ENCODE measurements around the gene PAEP.
"Not testable (repeated sequence)": the region's sequence is repeated elsewhere in the genome, so short reads cannot be mapped to it uniquely, and the experiment has no call there.

Gene PAEP

DNA sequence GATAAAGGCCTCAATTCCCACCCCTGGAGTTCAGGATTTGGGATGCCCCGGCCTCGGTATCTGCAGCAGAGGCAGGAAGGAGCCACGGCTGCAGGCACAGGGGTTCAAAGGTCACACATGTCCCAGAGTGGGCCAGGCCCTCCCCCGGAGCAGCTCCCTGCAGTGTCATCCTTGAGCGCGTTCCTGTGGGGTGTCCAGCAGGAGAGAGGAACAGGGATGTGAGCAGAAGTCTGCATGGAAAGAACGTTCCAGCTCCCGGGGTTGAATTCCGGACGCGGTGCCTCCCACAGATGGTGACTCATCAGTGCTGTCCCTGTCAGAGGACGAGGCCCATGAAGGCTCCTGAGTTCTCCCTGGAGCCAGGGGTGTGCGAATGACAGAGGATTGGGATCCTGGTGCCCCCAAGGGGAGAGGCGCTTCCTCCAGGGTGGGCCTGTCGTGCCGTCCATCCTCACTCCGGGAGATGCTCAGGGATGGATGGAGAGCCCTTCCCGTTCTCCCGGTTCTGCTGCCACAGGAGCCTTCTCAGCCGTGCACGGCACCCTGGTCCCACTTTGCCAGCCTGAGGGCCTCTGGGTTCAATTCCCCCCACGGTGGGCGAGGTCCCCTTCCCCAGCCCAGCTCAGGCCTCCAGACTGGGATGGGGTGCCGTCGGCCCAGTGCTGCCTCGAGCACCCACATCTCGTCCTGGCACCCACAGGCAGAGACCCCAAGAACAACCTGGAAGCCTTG lies 37.3 kb upstream of the PAEP start:
- DNase-seq: no peak
- in situ Hi-C loops (cut with HindIII; ENCODE audit: low pct_ligation_motif_present, low pct_unique_long_range_greater_than_20kb, low sequenced_read_pairs): no loop called here

DNA sequence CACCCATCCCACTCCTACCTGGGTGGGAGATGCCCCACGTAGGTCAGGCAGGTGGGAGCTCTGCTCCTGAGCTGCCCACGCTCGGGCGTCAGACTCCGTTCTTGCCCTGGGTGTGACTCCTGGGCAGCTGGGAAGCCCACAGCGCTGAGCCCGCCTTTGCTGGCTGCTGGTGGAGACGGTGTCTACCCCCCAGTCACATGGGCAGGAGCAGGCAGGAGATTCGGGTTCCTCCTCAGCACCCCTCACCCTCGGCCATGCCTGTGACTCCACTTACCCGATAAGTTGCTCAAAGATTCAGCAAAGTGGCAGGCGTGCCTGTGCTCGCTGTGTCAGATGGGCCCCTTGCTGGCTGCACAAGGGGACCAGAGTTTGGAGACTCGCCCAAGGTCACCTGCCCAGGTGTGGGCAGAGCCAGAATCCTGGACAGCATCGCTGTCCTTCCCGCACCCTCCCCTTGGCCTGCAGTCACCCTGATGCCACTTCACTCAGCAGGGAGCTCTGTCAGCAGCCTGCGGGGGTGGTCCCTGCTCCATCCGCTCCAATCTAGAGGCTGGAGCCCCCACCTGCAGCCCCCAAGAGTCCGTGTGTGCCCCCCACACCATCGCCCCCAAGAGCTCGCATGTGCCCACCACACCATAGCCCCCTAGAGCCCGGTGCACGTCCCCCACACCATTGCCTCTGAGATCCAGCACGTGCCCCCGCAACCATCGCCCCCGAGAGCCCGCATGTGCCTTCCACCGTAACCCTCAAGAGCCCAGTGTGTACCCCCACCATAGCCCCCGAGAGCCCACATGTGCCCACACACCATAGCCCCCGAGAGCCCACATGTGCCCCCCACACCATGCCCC lies 36.1 kb upstream of the PAEP start:
- in situ Hi-C loops (cut with HindIII; ENCODE audit: low pct_ligation_motif_present, low pct_unique_long_range_greater_than_20kb, low sequenced_read_pairs): no loop called here
- no peak for DNase-seq

DNA sequence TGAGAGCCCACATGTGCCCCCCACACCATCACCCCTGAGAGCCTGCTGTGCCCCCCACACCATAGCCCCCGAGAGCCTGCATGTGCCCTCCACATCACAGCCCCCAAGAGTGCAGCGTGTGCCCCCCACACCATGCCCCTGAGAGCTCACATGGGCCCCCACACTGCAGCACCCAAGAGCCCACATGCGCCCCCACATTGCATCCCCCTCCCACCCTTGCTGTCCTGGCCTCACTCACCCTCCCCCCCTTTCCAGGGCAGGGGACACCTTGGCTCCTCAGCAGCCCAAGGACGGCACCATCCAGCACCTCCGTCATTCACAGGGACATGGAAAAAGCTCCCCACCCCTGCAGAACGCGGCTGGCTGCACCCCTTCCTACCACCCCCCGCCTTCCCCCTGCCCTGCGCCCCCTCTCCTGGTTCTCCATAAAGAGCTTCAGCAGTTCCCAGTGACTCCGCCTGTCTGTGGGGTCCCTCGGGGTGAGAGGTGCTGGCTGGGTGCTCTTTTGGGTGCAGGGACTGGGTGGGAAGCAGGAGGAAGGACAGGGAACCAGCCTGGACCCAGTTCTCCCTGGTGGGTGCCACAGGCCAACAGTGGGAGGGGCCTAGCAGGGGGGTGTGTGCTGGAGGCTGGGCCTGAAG lies 35.3 kb upstream of the PAEP start:
- in situ Hi-C loops (cut with HindIII; ENCODE audit: low pct_ligation_motif_present, low pct_unique_long_range_greater_than_20kb, low sequenced_read_pairs): no loop called here
- DNase-seq: no peak

DNA sequence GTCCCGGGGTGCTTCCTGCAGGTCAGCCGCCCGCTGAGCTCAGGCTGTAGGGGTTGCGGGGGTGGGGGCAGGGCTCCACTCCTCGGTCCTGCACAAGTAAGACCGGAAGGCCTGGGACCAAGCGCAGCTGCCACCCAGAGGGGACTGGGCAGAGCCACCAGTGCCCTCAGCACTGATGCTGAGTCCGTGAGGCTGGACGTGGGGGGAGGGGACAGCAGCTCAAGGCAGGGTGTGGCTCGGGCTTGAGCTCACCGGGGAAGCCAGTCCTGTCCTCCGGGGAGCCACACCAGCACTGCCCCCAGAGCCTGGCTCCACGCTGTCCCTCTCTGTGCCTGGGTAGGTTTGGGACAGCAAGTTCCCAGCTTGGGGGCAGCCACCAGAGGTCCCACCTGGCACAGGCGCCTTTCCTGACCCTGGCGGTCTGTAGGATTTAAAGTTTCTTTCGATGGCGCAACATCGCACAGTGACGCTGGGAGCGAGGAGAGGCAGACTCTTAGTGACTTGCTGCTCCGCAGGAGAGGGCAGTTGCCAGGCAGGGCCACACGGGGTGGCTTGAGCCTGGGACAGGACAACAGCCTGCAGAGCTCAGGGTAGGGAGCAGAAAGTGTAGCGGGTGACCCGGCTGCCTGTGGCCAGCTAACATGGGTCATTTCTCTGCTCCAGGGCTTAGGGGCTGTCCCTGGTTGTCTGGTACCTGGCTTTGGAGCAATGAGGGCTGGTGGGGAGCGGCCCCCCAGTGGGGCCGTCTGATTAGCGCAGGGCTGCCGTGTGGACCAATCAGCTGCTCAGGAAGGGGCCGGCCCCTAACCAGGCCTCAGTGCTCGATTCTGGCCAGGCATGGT lies 34.6 kb upstream of the PAEP start:
- in situ Hi-C loops (cut with HindIII; ENCODE audit: low pct_ligation_motif_present, low pct_unique_long_range_greater_than_20kb, low sequenced_read_pairs): no loop called here
- DNase-seq: no peak

DNA sequence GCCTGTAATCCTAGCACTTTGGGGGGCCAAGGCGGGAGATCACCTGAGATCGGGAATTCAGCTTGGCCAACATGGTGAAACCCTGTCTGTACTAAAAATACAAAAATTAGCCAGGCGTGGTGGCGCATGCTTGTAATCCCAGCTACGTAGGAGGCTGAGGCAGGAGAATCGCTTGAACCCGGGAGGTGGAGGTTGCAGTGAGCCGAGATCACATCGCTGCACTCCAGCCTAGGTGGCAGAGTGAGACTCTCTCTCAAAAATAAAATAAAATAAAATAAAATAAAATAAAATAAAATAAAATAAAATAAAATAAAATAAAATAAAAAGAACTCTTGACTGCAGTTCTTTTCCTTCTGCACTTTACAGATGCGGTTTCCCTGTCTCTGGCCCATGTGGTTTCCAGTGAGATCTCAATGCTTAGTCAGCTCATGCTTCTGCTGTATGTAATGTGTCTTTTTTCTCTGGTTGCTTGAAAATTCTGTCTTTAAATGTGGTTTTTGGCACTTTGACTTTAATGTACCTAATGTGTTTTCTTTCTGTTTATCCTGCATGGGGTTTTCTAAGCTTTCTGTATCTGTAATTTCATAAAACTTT lies 32.6 kb upstream of the PAEP start:
- DNase-seq; in situ Hi-C loops (cut with HindIII; ENCODE audit: low pct_ligation_motif_present, low pct_unique_long_range_greater_than_20kb, low sequenced_read_pairs): not testable (repeated sequence)

DNA sequence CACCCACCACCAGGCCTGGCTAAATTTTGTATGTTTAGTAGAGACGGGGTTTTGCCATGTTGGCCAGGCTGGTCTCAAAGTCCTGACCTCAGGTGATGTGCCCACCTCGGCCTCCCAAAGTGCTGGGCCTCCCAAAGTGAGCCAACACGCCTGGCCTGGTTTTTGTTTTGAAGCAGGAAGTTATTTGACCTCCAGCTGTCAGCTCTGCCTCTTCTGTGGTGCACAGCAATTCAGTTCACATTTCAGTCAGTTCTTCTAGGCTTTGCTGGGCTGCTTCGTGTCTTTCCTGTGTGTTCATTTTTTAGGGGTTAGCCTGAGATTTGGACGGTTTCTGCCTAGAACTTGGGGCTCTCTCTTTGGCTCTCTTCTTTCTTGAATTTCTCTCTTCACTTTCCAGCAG lies 31.4 kb upstream of the PAEP start:
- no peak for DNase-seq
- in situ Hi-C loops (cut with HindIII; ENCODE audit: low pct_ligation_motif_present, low pct_unique_long_range_greater_than_20kb, low sequenced_read_pairs): no loop called here

DNA sequence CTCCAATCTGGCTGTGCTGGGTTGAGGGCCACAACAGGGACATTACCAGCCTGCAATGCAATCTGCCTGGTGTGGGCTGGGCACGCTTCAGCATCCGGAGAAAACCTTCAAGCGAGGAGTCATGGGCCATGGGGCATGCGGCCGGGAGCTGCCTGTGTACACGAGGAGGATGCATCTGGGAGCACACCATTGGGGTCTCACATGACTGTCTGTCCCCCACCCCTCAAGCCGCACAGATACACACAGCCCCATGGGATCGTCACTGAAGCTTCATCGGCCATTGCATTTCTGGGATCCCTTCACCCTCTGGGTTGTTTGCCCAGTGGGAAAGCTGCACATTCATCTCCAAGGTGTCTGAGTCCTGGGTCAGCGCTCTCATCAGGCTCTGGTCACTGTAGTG lies 30.5 kb upstream of the PAEP start:
- DNase-seq: no peak
- in situ Hi-C loops (cut with HindIII; ENCODE audit: low pct_ligation_motif_present, low pct_unique_long_range_greater_than_20kb, low sequenced_read_pairs): no loop called here

DNA sequence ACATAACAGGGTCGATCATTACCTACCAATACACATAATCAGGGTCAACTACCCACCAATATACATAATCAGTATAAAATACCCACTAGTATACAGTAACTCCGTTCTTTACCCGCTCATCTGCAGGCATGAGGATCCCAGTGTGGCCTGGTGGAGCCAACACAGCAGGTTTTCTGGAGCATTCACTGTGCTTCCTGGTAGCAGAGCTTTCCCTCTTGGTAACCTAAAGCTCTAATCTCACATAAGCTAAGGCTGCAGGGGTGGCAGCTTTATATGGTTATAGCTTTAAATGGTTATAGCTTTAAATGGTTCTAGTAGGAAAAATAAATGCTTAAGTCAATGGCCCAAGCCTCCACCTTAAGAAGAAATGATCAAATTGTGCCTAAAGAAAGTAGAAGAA lies 28.4 kb upstream of the PAEP start:
- in situ Hi-C loops (cut with HindIII; ENCODE audit: low pct_ligation_motif_present, low pct_unique_long_range_greater_than_20kb, low sequenced_read_pairs): no loop called here
- DNase-seq: no peak

DNA sequence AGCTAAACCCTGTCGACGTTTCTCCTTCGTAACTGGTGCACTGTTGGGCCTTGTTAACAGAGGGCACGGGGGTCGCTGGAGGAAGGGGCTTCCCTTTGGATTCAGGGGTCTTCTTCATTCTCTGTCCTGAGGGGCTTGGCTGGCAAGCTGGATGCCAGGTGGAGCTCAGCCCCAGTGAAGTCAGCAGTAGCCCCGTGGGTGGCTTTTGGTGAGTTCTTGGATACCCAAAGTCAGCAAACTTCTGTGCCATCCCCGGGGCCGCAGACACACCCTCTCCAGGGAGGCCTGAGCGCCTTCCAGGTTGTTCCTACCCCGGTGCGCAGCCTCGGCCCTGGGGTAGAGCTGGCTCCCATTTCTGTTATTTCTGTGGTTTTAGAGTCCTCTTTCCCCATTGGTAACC lies 27.9 kb upstream of the PAEP start:
- in situ Hi-C loops (cut with HindIII; ENCODE audit: low pct_ligation_motif_present, low pct_unique_long_range_greater_than_20kb, low sequenced_read_pairs): no loop called here

DNA sequence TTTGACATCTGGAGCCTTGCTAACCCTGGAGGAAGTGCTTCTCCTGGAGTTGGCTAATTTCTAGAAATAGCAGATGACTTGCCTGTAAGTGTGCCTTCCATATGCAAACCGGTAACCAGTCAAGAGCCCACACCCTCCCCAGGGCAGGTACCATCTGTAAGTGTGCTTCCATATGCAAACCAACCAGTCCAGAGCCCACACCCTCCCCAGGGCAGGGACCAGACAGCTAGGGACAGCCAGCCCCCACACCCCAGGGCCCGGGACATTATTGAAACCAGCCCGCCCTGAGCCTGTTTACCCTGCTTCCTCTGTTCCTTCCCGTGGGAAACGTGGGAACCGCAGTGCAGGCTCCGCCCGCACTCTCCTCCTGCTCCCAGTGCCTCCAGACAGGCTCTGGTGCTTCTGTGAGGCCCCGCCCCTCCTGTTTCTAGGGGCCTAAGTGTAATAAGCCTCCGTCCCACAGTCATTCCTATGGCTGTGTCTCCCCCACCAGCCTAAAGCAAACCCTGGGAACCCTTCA lies 27.3 kb upstream of the PAEP start:
- in situ Hi-C loops (cut with HindIII; ENCODE audit: low pct_ligation_motif_present, low pct_unique_long_range_greater_than_20kb, low sequenced_read_pairs); DNase-seq: not testable (repeated sequence)

More for the DNA sequence above, 27.9 kb upstream of the PAEP start:
- no peak for DNase-seq

DNA sequence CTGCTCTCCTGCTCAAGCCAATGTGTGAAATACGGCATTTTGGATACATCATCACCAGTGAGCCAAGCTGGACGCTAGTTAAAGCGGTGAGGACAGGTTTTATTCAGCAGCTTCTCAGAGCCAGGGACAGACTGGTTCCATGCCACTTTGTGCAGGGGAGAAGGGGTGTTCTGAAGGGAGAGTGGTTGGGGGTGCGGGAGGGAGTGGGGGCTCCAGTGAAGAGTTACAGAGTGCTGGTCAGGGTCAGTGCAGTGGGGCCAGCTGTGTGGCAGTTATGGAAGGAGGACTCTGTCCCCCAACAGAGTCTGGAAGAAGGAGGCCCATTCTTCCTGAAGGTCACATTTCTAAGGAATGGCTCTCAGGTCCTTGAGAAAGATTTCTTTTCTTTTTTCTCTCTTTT lies 26.7 kb upstream of the PAEP start:
- DNase-seq; in situ Hi-C loops (cut with HindIII; ENCODE audit: low pct_ligation_motif_present, low pct_unique_long_range_greater_than_20kb, low sequenced_read_pairs): not testable (repeated sequence)

DNA sequence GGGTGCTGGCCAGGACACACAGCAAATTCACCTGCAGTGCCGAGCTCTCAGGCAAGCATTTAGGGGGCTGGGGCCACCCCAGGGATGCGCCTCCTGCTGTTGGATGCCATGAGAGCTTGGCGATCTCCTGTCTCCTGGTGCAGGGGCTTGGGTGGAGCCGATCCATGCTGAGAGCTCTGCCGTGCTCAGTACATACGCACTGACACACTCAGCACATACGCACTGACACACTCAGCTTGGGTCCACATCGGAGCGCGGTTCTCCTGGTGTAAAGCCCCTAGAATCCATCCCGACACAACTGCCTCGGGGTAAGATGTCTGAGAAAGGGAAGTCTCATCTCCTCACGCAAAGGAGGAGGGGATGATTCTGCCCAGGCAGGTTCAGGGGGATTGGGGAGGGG lies 25.9 kb upstream of the PAEP start:
- DNase-seq; in situ Hi-C loops (cut with HindIII; ENCODE audit: low pct_ligation_motif_present, low pct_unique_long_range_greater_than_20kb, low sequenced_read_pairs): not testable (repeated sequence)

DNA sequence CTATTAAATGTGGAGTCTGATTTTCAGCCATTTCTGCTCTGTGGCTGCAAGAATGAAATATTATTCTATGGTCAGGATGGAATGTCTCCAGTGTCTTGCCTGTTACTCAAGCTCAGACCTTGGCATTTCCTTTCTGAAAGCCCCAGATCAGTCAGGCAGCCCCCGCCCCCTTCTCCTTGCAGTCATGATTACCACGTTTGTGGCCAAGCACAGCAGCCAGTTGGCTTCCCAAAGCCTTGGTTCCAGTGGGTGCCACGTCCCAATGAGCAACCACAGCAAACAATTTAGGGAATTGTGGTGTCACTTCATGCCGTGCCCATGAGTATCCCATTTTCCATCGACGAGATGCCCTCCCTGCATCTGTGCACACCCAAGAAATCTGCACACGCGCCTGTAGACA lies 25.3 kb upstream of the PAEP start:
- no peak for DNase-seq
- in situ Hi-C loops (cut with HindIII; ENCODE audit: low pct_ligation_motif_present, low pct_unique_long_range_greater_than_20kb, low sequenced_read_pairs): no loop called here

DNA sequence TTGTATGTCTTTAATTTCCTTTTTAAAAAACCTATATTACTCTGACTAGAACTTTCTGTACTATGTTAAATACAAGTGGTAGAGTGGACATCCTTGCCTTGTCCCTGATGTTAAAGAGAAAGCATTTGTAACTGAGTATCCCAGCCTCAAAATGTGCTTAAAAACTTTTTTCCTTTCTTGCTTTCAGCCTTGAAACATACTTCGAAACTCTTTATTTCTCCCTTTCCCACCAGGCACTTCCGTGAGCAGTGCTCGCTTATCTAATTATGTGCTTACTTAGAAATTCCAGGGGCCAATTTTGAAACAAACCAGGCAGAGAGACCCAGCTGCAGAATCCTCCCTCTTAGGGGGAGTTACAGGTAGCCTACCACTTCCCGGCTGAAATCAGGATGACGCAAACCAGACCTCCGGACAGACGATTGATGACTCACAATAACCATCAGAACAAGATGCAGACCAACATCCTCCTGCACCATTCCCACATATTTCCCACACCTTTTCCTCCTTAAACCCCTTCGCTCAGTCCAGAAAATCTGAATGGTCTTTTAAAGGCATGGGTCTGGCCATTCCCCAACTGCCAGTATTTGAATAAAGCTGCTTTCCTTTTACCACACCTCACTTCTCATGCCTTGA lies 18.2 kb upstream of the PAEP start:
- in situ Hi-C loops (cut with HindIII; ENCODE audit: low pct_ligation_motif_present, low pct_unique_long_range_greater_than_20kb, low sequenced_read_pairs); DNase-seq: not testable (repeated sequence)

DNA sequence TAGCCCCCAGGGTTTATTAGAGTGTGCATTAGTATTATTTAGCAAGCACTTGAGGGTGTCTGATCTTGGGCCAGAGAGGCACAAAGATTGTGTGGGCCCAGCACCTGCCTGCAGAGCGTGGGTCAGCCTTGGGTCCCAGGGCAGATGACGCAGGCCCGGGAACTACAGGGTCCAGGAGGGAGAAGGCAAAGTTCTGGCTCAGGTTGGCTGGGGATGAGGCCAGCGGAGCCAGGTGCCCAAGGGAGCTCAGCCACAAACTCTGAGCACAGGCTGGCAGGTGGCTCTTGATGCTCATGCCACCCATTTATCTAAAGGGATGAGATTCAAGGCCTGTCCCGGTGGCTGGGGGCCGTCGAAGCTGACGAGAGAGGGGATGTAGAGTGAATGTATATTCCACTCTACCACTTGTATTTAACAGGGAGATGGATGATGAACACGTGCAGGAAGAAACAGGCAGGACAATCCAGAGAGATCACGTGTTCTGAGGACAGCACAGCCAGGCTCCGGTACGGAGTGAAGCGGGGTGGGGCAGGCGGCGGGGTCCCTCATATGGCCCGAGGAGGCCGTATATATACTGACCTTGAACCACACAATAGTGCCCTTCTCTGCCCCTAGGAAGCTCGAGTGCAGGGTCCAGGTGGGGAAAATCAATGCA lies 16.4 kb upstream of the PAEP start:
- in situ Hi-C loops (cut with HindIII; ENCODE audit: low pct_ligation_motif_present, low pct_unique_long_range_greater_than_20kb, low sequenced_read_pairs): no loop called here
- DNase-seq: no peak

DNA sequence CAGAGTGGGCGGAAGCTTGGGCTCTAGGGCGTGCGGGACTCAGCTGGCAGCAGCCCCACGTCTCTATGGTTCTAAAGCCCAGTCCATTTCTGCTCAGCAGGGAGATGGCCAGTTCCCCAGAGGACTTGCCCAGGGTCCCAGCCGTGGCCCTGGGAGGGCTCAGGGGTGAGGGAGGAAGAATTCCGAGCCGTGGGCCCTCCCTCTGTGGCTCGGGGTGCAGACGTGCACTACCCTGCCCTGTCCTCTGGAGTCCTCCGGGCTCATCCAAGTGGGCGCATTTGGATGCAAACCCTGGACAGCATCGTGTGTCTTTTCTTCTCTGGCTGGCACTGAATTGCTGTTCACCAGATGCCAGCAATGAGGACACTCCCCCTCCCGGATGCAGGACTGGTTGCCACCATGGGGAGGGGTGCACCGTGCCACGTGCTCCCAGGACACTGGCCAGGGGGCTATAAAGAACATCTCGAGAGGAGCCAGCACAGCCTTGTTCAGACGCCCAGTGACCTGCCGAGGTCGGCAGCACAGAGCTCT lies 15.8 kb upstream of the PAEP start, which contains the start of gene OBP2A:
Gene OBP2A, plus strand, starts transcription at position 481 of the 531 bp plus-strand sequence. CDS start 55 bp downstream, outside the sequence.
- DNase-seq; in situ Hi-C loops (cut with HindIII; ENCODE audit: low pct_ligation_motif_present, low pct_unique_long_range_greater_than_20kb, low sequenced_read_pairs): not testable (repeated sequence)
